Sigmoid colon (tissue), 7 donors: ENCODE measurements around the gene NTMT2. TPM values are rescaled to one million over a fixed set of nuclear protein-coding genes. Genes with fewer than 3 reads are reported as not detected.

Experiments
- DNase-seq: peaks from one replicate; pipeline ENCODE4 v3.0.0-alpha.2; 2019
- H3K27ac ChIP-seq, 4 donors: fragments of 200-600 bp; sonication (generic); one replicate each; pipeline ENCODE4 v1.5.1; 2016 to 2019; ENCODE audit warnings: mild to moderate bottlenecking in 1 of 4
- H3K27me3 ChIP-seq, 3 donors: fragments of 200-600 bp; sonication (generic); one replicate each; pipeline ENCODE4 v1.5.1; 2019; ENCODE audit warnings: mild to moderate bottlenecking in 1 of 3
- H3K36me3 ChIP-seq, 4 donors: fragments of 200-600 bp; sonication (generic); one replicate each; pipeline ENCODE4 v1.5.1; 2016 to 2019
- H3K4me1 ChIP-seq, 4 donors: fragments of 200-600 bp; sonication (generic); one replicate each; pipeline ENCODE4 v1.5.1; 2017 to 2019
- H3K4me3 ChIP-seq, 4 donors: fragments of 200-600 bp; sonication (generic); one replicate each; pipeline ENCODE4 v1.5.1; 2017 to 2019; ENCODE audit warnings: mild to moderate bottlenecking in 2 of 4, moderate library complexity in 1 of 4
- H3K9me3 ChIP-seq, 4 donors: fragments of 200-600 bp in 3 of 4; sonication (generic) in 3 of 4; one replicate each; pipeline versions ENCODE4 v1.5.1 to v1.6.1; 2013 to 2019
- EP300 ChIP-seq, 4 donors: sonication (generic); formaldehyde crosslinking; IDR thresholded peaks; one replicate each; pipeline ENCODE4 v1.6.1; 2017; ENCODE audit warnings: antibody characterized with exemption in 4 of 4
- POLR2A ChIP-seq, 2 donors: fragments of 450-650 bp; IDR thresholded peaks; one replicate each; pipeline ENCODE4 v1.6.1; 2016; ENCODE audit warnings: antibody characterized with exemption in 2 of 2, mild to moderate bottlenecking in 2 of 2, moderate library complexity in 2 of 2
- POLR2AphosphoS5 ChIP-seq, 4 donors: sonication (generic); formaldehyde crosslinking; IDR thresholded peaks; one replicate each; pipeline ENCODE4 v1.6.1; 2017; ENCODE audit warnings: antibody characterized with exemption in 4 of 4
- WGBS, 2 donors: extraction: QIAGEN DNeasy Blood & Tissue Kit; methylation state at CpG; one replicate each; pipeline ENCODE4 v1.1.7; 2013; 5-methylcytosine and 5-hydroxymethylcytosine counted together
- intact Hi-C: fragments of 100-400 bp; cut with DNase I; formaldehyde crosslinking; loops from one replicate; pipeline ENCODE4 v1.15.1; 2023
- polyA plus RNA-seq, 3 donors: library from polyadenylated mRNA; stranded (reverse); fragments of 200-250 nt; gene quantifications; one replicate each; pipeline ENCODE4 v1.2.3, GENCODE V29; 2013
- total RNA-seq, 4 donors: library from RNA; depleted of rRNA; stranded (reverse); fragments of >200 nt; gene quantifications; one replicate each; pipeline ENCODE4 v1.1.0, GENCODE V29; 2016
- TF ChIP-seq, protein P1 (sequence below), 4 experiments: fragments of 450-650 bp in 3 of 4; fragments of 200-600 bp in 1 of 4; IDR thresholded peaks; one replicate each; pipeline ENCODE4 v1.5.1; 2016 to 2019; ENCODE audit warnings: antibody characterized with exemption in 4 of 4, mild to moderate bottlenecking in 3 of 4, moderate library complexity in 2 of 4
- donor health status: healthy with polysubstance abuse.
- donor health status: Bipolar disorder and iron deficiency.
- donor health status: healthy.

The NTMT2 gene
- total and polyA plus RNA-seq, 7 donors, result not detected

DNA sequence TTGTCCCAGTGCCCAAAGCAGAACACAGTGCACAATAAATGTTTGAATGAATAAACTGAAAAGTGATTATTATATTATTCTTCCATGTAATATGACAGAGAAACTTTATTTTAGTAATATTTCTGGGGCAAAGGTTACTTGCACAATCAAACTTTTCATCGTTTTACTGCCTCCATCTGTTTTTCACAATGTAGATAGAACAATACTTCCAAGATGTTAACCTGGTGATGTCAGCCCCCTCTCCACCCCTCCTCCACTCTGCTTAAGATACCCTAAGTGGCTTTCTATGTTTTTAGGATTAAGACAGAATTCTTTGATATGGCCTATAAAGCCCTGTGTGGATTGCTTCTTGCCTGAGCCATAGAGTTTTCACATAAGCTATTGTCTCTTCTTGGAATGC is 13.8 kb upstream of the NTMT2 start:
- no peaks in the 10 kb centered on the region for H3K36me3 ChIP-seq
- no peak overlapping the region for H3K27ac ChIP-seq
- TF ChIP-seq EP300 (IDR thresholded peaks at IDR 0.05) (no peak), POLR2AphosphoS5 (IDR thresholded peaks at IDR 0.05) (no peak), POLR2A (IDR thresholded peaks at IDR 0.05) (no peak)
- TF ChIP-seq, protein P1, sequence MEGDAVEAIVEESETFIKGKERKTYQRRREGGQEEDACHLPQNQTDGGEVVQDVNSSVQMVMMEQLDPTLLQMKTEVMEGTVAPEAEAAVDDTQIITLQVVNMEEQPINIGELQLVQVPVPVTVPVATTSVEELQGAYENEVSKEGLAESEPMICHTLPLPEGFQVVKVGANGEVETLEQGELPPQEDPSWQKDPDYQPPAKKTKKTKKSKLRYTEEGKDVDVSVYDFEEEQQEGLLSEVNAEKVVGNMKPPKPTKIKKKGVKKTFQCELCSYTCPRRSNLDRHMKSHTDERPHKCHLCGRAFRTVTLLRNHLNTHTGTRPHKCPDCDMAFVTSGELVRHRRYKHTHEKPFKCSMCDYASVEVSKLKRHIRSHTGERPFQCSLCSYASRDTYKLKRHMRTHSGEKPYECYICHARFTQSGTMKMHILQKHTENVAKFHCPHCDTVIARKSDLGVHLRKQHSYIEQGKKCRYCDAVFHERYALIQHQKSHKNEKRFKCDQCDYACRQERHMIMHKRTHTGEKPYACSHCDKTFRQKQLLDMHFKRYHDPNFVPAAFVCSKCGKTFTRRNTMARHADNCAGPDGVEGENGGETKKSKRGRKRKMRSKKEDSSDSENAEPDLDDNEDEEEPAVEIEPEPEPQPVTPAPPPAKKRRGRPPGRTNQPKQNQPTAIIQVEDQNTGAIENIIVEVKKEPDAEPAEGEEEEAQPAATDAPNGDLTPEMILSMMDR (IDR thresholded peaks at IDR 0.05), result no peak
- WGBS, 2 donors, result 9 to 52% methylated on average over 1 of the region's 1 CpG
- no peak for DNase-seq
- intact Hi-C loops, result no loop called here
- H3K4me3 ChIP-seq, result no peak overlapping the region
- no peaks in the 10 kb centered on the region for H3K27me3 ChIP-seq
- no peaks in the 10 kb centered on the region for H3K4me1 ChIP-seq
- no peaks in the 10 kb centered on the region for H3K9me3 ChIP-seq

- no peaks in the 10 kb centered on the region for H3K27me3 ChIP-seq
- no peak for DNase-seq
- TF ChIP-seq EP300 (IDR thresholded peaks at IDR 0.05) (no peak), POLR2AphosphoS5 (IDR thresholded peaks at IDR 0.05) (no peak), POLR2A (IDR thresholded peaks at IDR 0.05) (no peak)
- TF ChIP-seq, protein P1 (IDR thresholded peaks at IDR 0.05), result no peak
- no peaks in the 10 kb centered on the region for H3K4me1 ChIP-seq
- peak overlapping the region in 1 of 4 donors; percentile 16 for H3K27ac ChIP-seq
- H3K36me3 ChIP-seq, result no peaks in the 10 kb centered on the region
- no peaks in the 10 kb centered on the region for H3K9me3 ChIP-seq
- intact Hi-C loops, result no loop called here
- WGBS, 2 donors, result 70 to 85% methylated on average over 2 of the region's 2 CpGs
- no peak overlapping the region for H3K4me3 ChIP-seq
Observed at GRCh38 chr1:170133766-170134495, 11.8 kb upstream of the NTMT2 start.

- H3K27ac ChIP-seq, result peak overlapping the region in 1 of 4 donors; percentile 16
- no peaks in the 10 kb centered on the region for H3K36me3 ChIP-seq
- H3K27me3 ChIP-seq, result no peaks in the 10 kb centered on the region
- H3K4me1 ChIP-seq, result no peaks in the 10 kb centered on the region
- no peak for DNase-seq
- WGBS, 2 donors, result 66 to 89% methylated on average over 6 of the region's 6 CpGs
- H3K4me3 ChIP-seq, result no peak overlapping the region
- intact Hi-C loops, result no loop called here
- TF ChIP-seq, protein P1 (IDR thresholded peaks at IDR 0.05), result no peak
- TF ChIP-seq POLR2A (IDR thresholded peaks at IDR 0.05) (no peak), POLR2AphosphoS5 (IDR thresholded peaks at IDR 0.05) (no peak), EP300 (IDR thresholded peaks at IDR 0.05) (no peak)
- no peaks in the 10 kb centered on the region for H3K9me3 ChIP-seq
Observed at GRCh38 chr1:170134521-170134920, 11.2 kb upstream of the NTMT2 start.

- H3K4me1 ChIP-seq, result no peaks in the 10 kb centered on the region
- WGBS, 2 donors, result 73 to 87% methylated on average over 2 of the region's 2 CpGs
- TF ChIP-seq POLR2AphosphoS5 (IDR thresholded peaks at IDR 0.05) (no peak), POLR2A (IDR thresholded peaks at IDR 0.05) (no peak), EP300 (IDR thresholded peaks at IDR 0.05) (no peak)
- TF ChIP-seq, protein P1 (IDR thresholded peaks at IDR 0.05), result no peak
- H3K27ac ChIP-seq, result no peak overlapping the region
- no peaks in the 10 kb centered on the region for H3K27me3 ChIP-seq
- intact Hi-C loops, result no loop called here
- H3K9me3 ChIP-seq, result no peaks in the 10 kb centered on the region
- no peak for DNase-seq
- no peak overlapping the region for H3K4me3 ChIP-seq
- H3K36me3 ChIP-seq, result no peaks in the 10 kb centered on the region
Observed at GRCh38 chr1:170140371-170140770, 5.4 kb upstream of the NTMT2 start.

DNA sequence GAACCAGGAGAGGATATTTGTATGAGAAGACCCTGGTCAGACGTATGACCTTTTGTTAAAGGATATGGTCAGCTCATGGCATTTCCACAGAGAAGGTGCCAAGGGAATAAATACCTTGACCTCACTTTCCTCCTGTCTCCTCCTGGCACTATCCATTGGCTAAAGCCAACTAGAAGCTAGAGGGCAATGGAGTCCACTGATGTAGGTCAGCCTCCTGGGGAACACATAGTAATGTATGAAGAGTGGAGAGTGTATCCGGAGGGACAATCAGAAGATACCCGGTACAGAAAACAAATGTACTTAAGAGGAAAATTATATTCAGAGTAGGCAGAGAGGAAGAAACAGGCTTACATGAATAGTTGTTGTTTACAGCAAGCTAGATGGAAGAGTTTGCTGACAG is 698 bp upstream of the NTMT2 start:
- Histone ChIP-seq H3K4me1 (no peaks in the 10 kb centered on the region), H3K9me3 (no peaks in the 10 kb centered on the region), H3K27ac (no peak overlapping the region), H3K27me3 (no peaks in the 10 kb centered on the region), H3K36me3 (no peaks in the 10 kb centered on the region), H3K4me3 (no peak overlapping the region)
- no peak for DNase-seq
- TF ChIP-seq POLR2A (IDR thresholded peaks at IDR 0.05) (no peak), EP300 (IDR thresholded peaks at IDR 0.05) (no peak), POLR2AphosphoS5 (IDR thresholded peaks at IDR 0.05) (no peak)
- TF ChIP-seq, protein P1 (IDR thresholded peaks at IDR 0.05), result no peak
- intact Hi-C loops, result no loop called here
- WGBS, 2 donors, result 93 to 96% methylated on average over 3 of the region's 3 CpGs
